Stimulated activated CD8-positive, alpha-beta memory T cell treated with anti-CD3 and anti-CD28 coated beads, Interleukin-12 subunit alpha, Interleukin-12 subunit beta, amount 100 ng/mL, for 1 hour (primary cell): ENCODE measurements around the gene PRKACA.

Source experiments
- DNase-seq: peaks from one replicate; pipeline ENCODE4 v3.0.0-alpha.2; 2020; ENCODE audit warnings: low read depth

Gene PRKACA

DNA sequence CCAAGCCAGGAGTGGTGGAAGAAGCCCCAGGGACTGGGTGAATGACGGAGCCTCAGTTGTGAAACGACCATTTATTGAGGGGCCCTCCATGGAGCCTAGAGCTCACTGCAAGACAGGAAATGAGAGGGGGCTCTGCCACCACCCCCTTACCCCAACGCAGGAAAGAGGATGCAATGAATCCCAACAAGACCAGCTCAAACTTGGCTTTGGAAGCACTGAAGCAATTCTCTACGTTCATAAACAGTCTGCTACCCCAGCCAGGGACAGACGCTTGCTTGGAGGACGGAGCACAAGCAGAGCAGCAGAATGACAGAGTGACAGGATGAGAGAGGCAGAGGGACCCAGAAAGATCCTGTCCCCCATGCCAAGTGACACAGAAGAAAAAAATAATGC is 1.0 kb downstream of the PRKACA start:
- no peak for DNase-seq

DNA sequence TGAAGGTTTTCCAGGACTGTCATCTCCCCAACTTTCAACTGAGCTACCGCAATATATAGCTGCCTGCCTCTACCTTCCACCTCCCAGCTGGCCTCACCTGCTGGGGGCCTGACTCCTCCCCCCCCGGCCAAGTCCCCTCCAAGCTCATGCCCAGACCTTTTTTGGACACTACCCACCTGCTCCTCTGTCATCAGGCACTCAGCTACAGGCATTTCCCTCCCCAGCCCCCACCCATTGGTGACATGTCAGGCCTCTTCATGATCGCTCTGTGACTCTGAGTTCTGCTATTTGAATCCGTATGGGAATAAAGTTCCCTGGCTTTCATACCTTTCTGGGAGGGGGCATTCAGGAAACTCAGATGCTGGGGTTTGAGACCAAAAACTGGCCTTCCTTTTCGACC is 1.8 kb downstream of the PRKACA start:
- no peak for DNase-seq

DNA sequence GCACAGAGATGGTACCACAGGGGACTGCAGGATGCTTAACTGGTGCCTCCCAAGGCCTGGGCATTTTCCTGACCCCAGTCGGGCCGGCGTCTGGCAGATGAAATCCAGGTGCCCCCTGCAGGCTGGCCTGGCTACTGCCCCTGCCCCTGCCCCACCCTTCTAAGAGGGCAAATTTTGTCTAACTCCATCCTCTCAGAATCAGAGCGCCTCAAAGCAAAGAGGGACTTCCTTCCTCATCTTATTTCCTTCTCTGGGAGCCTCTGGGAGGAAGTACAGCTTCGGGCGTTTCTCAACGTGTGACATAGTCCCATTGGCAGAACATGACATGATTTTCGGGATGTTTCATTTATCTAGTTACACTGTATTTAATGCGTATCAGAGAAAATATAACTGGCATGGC is 2.7 kb downstream of the PRKACA start:
- no peak for DNase-seq

DNA sequence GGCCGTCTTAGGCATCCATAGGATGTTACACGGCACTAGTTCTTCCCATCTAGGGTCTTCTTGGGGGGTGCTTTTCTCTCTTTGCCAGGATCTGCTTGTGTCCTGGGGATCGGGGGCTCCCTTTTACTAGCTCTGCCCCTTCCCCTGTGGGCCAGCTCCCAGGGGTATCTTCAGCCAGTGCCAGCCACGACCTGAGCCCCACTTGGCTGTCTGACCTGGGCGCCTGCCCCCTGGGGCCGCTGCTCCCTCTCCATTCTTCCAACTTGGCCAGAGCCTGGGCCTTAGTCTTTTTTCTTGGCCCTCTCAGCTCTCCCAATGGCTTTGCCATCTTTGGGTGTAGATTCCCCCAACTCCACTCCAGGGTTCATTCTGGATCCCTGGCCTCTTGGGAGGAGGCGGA is 3.1 kb downstream of the PRKACA start:
- DNase-seq = no peak

DNA sequence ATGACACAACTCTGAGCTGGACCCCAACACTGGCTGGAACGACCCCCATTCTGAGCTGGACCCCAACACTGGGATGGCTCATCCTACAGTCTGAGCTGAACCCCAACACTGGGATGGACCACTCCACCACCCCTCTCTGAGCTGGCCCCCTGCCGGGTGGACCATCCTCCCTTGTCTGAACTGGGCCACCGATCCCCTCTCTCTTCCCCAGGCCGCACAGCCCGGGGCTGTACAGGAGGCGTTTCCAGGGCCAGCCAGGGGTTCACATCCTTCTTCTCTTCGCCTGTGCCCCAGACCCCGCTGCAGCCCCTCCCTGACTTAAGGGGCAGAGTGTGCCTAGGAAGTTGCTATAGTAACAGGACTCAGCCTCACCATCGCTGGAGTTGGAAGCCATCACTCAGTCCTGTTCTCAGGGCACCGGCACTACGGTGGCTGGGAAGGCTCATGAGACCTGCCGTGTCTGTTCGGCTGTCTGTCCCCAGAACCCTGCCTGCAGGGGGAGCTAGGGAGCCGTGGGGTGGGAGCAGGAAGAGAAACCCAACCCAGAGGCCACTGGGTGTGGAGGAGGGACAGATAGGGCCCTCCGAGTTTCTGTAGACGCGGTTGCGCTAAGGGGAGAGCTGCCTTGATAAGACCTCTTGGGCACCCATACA is 3.7 kb downstream of the PRKACA start:
- no peak for DNase-seq

DNA sequence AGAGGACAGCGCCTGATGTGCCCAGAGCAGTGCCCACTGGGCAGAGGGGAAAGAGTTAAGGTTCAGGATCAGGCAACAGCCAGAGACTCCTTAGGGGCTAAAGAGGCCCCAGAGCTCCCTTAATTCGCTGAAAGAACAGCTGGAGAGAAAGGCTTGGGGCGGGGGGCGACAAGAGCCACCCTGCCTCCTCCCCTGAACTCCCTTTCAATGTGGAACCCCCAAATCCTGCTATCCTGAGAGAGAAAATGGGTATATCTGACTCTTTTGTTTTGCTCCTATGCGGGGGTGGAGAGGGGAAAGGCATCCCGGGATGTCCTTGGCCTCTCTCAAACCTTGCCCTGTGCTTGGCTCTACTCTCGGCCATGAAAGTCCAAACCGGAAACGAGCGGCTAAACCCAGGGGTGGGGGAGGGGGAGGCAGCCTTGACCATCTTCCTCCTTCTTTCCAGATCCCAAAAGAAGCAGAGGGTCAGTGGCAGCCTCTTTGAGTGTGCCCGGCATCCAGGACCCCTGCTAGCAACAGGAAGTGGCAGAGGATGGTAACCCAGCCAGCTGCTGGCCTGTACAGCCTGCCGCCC is 4.7 kb downstream of the PRKACA start:
- DNase-seq = no peak

DNA sequence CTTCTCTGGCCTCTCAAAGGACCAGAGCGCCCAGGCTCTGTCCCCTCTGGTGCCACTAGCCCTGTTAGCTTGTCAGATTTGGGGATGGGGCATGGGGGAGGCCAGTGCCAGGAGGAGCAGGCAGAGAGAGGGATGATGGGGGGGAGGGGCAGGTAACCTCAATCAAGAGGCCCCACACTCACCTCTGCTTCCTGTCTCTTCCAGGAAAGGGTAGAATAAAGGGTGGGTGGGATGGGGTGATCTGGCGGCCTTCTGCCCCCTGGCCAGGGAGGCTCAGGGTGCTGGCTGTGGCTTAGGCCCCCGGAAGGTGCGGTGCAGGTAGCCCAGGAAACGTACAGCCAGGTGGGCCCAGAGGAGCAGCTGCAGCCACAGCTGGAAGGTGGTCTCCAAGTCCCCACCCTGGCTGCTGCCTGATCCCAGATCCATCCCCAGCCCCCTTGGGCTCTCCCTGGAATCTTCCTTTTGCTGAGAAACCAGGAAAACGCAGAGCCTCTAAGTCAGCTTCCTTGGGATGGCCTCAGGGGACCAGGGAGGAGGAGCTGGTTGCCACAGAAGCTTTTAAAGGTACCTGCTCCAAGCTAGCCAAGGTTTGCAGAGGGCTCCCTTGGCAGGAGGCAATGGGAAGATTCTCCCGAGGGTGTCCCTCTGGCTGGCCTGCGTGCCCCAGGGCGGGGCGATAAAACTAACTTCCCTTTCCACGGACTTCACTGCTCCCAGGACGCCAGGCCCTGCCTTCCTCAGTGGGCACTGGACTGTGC is 5.3 kb downstream of the PRKACA start:
- no peak for DNase-seq

DNA sequence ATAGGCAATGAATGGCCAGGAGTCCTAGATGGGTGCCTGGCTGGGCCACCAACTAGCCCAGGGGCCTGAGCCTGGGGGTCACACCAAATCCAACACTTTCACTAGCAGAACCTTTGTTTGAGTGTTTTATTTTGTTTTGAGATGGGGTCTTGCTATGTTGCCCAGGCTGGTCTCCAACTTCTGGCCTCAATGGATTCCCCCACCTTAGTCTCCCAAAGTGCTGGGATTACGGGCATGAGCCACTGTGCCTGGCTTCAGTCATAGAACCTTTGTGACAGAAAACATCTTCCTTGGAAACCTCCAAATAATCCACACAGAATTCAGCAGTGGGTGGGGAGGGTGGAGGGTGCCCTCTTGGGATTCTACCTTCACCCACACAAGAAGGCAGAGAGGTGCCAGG is 6.1 kb downstream of the PRKACA start:
- no peak for DNase-seq

DNA sequence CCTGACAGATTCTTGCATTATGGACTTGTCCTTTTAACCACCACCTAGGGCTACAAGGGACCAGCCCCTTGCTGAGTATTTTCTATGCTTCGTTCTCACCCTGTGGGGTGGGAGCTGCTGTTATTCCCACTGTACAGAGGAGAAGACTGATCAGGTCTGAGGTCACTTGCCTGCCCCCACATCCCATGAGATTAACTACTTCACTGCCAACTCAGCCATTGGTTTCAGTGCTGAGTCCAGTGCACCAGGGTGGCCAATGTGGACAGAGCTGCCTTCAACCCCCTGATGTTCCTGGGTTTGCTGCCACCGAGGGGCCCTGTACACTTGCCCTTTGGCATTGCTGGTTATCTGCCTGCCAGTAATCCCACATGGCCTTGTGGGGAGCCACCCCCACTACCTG is 6.9 kb downstream of the PRKACA start:
- DNase-seq = no peak

DNA sequence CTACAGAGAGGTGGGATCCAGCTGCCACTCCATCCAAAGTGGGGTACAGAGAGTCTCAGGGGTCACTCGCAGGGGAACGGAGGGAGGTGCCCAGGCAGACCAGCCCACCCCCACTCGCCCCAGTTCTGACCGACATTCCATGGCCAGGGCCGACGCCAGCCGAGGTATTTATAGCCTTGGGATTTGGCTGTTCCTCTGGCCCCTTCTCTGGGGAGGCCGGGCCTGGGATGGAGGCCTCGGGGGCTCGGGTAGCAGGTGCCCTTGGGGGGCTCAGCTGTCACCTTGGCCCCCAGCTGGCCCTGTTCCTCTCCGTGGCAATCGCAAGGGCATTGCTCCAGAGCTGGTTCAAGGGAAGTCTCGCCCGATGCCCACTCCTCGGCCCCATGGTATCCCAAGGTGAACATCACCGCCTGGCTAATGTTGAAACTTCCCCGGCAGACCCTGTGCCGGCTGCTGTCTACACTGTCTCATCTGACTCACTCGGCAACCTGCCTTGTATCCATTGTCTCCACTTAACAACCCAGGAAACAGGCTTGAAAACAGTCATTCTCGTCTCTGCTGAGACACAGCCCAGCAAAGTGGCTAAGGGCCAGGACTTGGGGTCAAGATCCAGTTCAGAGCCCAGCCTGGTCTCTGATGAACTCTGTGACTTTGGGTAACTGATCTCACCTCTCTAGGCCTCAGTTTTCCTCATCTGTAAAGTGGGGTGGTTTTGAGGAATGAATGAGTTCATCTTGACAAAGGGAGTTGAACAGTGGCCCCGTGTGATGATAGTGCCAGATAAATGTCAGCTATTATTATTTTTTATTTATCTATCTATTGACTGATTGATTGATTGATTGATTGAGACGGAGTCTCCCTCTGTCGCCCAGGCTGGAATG is 9.7 kb downstream of the PRKACA start:
- DNase-seq = no peak

DNA sequence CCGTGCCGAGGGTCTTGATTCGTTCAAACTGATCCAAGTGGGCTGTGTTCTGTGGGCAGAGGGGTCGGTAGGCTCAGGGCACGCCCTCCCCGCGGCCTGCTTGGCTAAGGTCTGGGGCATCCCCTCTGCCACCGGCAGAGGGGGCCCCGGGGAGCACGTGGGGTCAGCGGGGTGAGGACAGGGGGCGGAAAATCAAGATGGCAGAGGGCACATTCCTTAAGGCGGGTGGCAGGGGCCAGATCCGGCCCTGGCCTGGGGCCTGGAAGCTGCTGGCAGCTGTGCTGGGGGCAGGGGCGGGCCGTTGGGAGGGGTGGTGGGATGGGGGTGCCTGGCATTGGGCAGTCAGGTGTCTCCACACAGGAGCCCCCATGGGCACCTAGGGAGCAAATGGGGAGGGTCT is 10.7 kb downstream of the PRKACA start:
- no peak for DNase-seq

DNA sequence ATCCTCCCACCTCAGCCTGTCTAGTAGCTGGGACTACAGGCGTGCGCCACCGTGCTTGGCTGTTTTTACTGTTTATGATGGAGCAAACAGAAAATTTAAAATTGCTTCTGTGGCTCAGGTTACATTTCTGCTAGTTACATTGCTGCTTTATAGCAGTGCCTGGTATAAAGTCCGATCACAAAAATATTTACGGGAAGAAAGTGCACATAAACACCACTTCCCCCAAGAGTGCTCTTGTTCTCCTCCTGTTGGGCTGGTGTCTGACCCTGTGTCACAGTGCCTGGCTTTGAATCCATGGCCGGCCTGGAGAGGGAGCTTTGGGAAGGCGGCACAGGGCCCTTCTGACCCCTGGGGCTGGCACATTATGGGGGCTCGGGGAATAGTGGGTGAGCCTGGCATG is 11.9 kb downstream of the PRKACA start:
- no peak for DNase-seq

DNA sequence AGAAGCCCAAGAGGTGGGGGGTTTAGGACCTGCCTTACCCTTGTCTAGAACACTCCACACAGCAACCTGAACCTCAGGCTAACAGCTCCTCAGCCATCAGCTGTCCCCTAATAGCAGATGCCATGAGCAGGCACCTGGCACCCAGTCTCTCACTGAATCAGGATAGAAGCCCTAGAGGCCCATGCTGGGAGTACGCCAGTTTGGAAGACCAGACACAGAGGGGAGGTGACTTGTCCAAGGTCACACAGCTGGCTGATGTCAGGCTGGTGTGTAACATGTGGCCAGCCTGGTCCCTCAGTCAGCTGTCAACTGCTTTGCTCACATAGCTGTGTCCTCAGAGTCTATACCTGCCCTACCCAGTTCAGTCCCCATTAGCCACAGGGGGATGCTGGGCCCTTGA is 14.3 kb downstream of the PRKACA start:
- DNase-seq = no peak

DNA sequence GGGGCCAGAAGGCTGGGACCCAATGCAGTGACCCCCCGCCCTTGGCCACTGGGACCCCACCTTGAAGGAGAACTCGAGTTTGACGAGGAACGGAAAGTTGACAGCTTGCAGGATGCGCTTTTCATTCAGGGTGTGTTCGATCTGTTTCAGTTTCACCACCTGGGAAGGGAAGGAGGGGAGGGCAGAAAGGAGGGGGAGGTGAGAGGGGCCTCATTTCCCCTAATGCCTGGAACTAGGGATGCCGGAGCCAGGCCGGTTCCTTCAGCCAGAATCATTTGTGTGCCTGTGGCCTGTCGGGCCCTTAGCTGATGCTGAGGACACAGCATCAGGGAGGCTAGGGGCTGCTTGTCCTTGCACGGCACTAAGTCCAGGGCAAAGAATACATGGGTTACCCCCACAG is 14.8 kb downstream of the PRKACA start:
- no peak for DNase-seq

DNA sequence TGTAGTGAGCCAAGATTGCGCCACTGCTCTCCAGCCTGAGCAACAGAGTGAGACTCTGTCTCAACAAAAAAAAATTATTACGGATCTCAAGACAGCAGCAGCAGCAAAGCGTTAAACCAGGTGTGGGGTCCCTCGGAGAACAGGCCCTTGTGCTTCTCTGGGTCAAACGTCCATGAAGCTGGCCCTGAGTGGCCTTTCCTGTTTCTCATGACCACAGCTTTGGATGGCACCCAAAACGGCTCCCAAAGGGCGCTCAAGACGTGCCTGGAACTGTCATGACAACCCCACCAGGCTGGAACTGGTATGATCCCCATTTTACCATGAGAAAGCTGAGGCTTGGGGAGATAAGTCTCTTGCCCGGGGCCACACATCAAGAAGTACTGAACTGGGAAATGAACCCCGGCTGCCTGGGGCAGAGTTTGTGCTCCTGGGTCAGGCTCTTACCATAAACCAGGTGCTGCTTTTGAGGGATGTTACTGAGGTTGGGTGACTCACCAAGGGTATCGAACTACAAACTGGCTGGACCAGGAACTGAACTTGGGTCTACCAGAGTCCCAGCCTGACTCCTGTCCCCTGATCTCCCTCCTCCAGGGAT is 15.4 kb downstream of the PRKACA start:
- no peak for DNase-seq

DNA sequence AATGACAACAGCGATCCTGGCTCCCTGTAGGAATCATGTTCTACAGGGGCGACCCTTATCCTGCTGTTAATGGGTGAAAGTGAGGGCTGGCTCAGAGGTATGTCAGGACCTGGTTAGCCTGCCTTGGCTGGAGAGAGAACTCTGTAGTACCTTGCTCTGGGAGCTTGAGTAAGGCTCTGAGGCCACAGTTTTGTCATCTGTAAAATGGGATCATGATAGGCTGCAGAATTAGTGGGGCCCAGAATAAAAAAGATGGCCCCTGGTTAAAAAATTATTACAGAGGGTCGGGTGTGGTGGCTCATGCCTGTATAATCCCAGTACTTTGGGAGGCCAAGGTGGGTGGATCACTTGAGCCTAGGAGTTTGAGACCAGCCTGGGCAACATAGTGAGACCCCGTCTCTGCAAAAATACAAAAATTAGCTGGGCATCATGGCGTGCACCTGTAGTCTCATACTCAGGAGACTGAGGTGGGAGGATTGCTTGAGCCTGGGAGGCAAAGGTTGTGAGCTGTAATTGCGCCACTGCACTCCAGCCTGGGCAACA is 16.5 kb downstream of the PRKACA start:
- DNase-seq = no peak

DNA sequence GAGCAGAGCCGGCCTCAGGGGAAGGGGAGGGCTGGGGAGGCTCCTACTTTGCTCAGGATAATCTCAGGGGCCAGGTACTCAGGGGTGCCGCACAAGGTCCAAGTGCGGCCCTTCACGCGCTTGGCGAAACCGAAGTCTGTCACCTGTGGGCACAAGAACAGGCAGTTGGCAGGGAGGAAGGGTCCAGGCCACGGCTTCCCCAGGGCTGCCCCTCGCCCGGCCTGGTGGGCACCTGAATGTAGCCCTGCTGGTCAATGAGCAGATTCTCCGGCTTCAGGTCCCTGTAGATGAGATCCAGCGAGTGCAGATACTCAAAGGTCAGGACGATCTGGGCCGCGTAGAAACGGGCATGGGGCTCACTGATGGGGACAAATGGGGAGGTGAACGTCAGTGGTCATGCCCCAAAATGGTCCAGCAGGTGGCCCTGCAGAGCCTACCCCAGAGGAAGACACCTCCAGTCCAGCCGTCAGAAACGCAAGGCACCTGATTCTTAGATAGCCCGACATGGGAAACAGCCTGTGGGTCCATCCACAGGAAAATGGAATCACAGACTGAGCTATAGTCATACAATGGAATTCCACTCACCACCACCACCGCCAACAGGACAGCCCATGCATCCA is 19.9 kb downstream of the PRKACA start:
- DNase-seq = no peak

DNA sequence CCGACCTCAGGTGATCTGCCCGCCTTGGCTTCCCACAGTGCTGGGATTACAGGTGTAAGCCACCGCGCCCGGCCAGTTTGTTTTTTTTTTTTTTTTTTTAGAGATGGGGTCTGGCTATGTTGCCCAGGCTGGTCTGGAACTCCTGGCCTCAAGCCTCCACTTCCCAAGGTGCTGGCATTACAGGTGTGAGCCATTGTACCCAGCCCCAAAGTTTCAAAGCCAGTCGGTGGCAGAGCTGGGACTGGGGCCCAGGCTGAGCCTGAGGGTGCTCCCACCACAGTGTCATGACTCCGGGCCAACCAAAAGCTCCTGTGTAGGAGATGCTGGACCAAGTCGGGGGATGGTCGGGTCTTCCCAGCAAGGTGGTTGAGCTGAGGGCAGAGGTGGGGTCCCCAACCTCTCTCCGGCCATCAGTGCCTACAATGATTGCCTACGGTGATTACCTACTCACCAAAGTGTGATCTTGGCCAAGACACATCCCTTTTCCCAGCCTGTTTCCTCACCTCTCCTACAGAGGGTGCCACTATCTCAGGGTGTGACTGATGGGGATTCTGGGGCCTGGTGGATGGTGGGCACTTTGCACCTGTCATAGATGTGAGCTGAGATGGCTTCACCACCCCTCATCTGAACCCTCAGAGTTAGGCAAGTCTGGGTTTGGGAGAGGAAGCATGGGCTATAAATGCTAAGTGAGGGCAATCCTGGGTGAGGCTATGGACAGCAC is 21.1 kb downstream of the PRKACA start:
- no peak for DNase-seq

DNA sequence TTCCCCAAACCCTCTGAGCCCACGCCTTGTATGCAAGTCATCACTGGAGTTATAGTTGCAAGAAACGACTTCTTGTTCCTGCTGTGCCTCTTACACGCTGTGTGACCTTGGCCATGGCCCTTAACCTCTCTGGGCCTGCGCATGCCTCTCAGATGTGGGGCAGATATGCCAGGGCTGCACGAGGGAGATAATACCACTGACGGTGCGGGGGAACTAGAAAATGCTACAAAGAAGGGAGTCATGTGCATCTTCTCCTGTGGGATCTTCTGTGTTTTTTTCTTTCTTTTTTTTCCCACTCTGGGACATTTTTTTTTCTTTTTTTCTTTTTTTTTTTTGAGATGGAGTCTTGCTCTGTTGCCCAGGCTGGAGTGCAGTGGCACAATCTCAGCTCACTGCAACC is 22.7 kb downstream of the PRKACA start:
- DNase-seq = no peak

DNA sequence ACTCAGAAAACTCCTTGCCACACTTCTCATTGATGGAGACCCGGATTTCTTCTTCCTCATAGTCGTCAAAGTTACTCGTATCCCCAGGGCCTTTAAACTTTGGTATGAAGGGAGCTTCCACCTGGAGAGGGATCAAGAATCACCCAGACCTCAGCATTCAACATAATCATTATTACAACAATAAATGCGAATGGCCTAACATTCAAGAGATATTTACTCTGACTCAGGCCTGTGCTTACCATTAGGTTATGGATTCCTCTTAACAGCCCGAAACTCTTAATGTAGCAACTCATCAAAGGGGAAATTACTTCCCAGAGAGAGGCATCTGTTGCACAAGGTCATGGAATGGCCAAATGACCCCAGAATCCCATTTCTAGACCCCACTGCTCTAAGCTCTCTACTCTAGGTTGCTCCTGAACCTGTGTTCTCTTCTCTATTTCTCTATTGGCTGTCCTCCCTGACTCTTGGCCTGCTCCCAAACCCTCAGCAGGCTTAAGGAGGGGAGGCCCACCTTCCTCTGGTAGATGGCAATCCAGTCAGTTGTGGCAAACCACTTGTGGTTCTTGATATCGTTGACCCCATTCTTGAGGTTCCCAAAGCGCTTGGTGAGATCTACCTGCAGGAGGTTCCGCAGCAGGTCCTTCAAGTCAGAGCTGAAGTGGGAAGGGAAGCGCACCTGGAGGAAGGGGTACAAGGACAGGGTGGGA is 24.3 kb downstream of the PRKACA start:
- DNase-seq = no peak
